PC-3 (cell line): Measurements from ENCODE around the gene NCAPH2. TPM values are rescaled to one million over a fixed set of nuclear protein-coding genes. Genes with fewer than 3 reads are reported as not detected.

Experiments used
- ATAC-seq: fragments of 200-7000 bp; cut with Tn5 transposase; 2 replicates; pipeline ENCODE4 v1.9.1; 2020; ENCODE audit warnings: mild to moderate bottlenecking, moderate library complexity
- BruUV-seq: library from RNA; stranded (reverse); fragments of 400-500 nt; replicated peaks from 2 replicates; lab custom pipeline; 2021; lab: Mats Ljungman, UMichigan
- CTCF ChIA-PET: fragments of 300-600 bp; sonication (Branson Sonifier 250); formaldehyde crosslinking; loops from one replicate; lab custom pipeline; 2022; ENCODE audit warnings: antibody characterized with exemption; lab: Charles Lee
- POLR2A ChIA-PET: fragments of 300-600 bp; sonication (Branson Sonifier 250); formaldehyde crosslinking; loops from one replicate; lab custom pipeline; 2022; ENCODE audit warnings: antibody characterized with exemption; ENCODE audit not compliant: unreplicated experiment; lab: Charles Lee
- DNase-seq: peaks from one replicate; pipeline ENCODE4 v3.0.0-alpha.2; 2015
- H2AFZ ChIP-seq: fragments of 300-600 bp; sonication (generic); 2 replicates; pipeline ENCODE4 v1.6.0; 2016; ENCODE audit warnings: antibody characterized with exemption, low read length
- H3F3A ChIP-seq: fragments of 300-600 bp; sonication (generic); one replicate; pipeline ENCODE4 v1.6.0; 2017; ENCODE audit warnings: antibody characterized with exemption, low read length, control low read depth, mild to moderate bottlenecking; ENCODE audit not compliant: unreplicated experiment
- H3K27ac ChIP-seq: fragments of 300-600 bp; sonication (generic); 2 replicates; pipeline ENCODE4 v1.5.1; 2016; ENCODE audit warnings: mild to moderate bottlenecking, low read length
- H3K27me3 ChIP-seq: fragments of 300-600 bp; sonication (generic); 2 replicates; pipeline ENCODE4 v1.6.1; 2016; ENCODE audit warnings: low read length, mixed read lengths
- H3K36me3 ChIP-seq: fragments of 300-600 bp; sonication (generic); 2 replicates; pipeline ENCODE4 v1.6.1; 2016; ENCODE audit warnings: low read depth, mixed run types, low read length, mixed read lengths
- H3K4me1 ChIP-seq: fragments of 300-600 bp; sonication (generic); 2 replicates; pipeline ENCODE4 v1.5.1; 2016; ENCODE audit warnings: low read length; ENCODE audit not compliant: insufficient read depth
- H3K4me2 ChIP-seq: fragments of 300-600 bp; sonication (generic); 2 replicates; pipeline ENCODE4 v1.6.0; 2016; ENCODE audit warnings: low read length
- H3K4me3 ChIP-seq: fragments of 300-600 bp; sonication (generic); 2 replicates; pipeline ENCODE4 v1.5.1; 2016; ENCODE audit warnings: mild to moderate bottlenecking, low read length, mixed read lengths
- H3K79me2 ChIP-seq: fragments of 300-600 bp; sonication (generic); 2 replicates; pipeline ENCODE4 v1.6.1; 2017; ENCODE audit warnings: low read length, mixed read lengths
- H3K9ac ChIP-seq: fragments of 300-600 bp; sonication (generic); 2 replicates; pipeline ENCODE4 v1.6.0; 2016; ENCODE audit warnings: mild to moderate bottlenecking, low read length
- H3K9me2 ChIP-seq: fragments of 300-600 bp; sonication (generic); replicated peaks from 2 replicates; pipeline ENCODE4 v1.6.1; 2016; ENCODE audit warnings: mixed run types, low read length, mixed read lengths
- H3K9me3 ChIP-seq: fragments of 300-600 bp; sonication (generic); 2 replicates; pipeline ENCODE4 v1.6.1; 2016; ENCODE audit warnings: low read length, mixed read lengths
- H4K20me1 ChIP-seq: fragments of 300-600 bp; sonication (generic); 2 replicates; pipeline ENCODE4 v1.6.1; 2016; ENCODE audit warnings: low read length, mixed read lengths
- EZH2 ChIP-seq: fragments of 300-600 bp; sonication (generic); IDR thresholded peaks from one replicate; pipeline ENCODE4 v1.6.1; 2017; ENCODE audit warnings: antibody characterized with exemption, mild to moderate bottlenecking, low read length; ENCODE audit not compliant: unreplicated experiment
- EZH2phosphoT487 ChIP-seq: fragments of 300-600 bp; sonication (generic); IDR thresholded peaks from 2 replicates; pipeline ENCODE4 v1.6.1; 2018; ENCODE audit warnings: mild to moderate bottlenecking, antibody characterized with exemption, low read length, borderline replicate concordance
- intact Hi-C: fragments of 100-400 bp; cut with micrococcal nuclease; formaldehyde crosslinking; loops from 2 replicates; pipeline ENCODE4 v1.9.0; 2023
- total RNA-seq: library from RNA; depleted of rRNA; stranded (reverse); fragments of >200 nt; gene quantifications from 2 replicates; pipeline ENCODE4 v1.2.3, GENCODE V29; 2014
- TF ChIP-seq, protein P1 (sequence below): fragments of 300-600 bp; sonication (generic); conservative IDR thresholded peaks from 2 replicates; pipeline ENCODE4 v1.5.1; 2017; ENCODE audit warnings: antibody characterized with exemption, low read depth, mild to moderate bottlenecking, low read length

Gene NCAPH2
- total RNA-seq, 1 experiment from 2014 or later = 75.4 TPM

DNA sequence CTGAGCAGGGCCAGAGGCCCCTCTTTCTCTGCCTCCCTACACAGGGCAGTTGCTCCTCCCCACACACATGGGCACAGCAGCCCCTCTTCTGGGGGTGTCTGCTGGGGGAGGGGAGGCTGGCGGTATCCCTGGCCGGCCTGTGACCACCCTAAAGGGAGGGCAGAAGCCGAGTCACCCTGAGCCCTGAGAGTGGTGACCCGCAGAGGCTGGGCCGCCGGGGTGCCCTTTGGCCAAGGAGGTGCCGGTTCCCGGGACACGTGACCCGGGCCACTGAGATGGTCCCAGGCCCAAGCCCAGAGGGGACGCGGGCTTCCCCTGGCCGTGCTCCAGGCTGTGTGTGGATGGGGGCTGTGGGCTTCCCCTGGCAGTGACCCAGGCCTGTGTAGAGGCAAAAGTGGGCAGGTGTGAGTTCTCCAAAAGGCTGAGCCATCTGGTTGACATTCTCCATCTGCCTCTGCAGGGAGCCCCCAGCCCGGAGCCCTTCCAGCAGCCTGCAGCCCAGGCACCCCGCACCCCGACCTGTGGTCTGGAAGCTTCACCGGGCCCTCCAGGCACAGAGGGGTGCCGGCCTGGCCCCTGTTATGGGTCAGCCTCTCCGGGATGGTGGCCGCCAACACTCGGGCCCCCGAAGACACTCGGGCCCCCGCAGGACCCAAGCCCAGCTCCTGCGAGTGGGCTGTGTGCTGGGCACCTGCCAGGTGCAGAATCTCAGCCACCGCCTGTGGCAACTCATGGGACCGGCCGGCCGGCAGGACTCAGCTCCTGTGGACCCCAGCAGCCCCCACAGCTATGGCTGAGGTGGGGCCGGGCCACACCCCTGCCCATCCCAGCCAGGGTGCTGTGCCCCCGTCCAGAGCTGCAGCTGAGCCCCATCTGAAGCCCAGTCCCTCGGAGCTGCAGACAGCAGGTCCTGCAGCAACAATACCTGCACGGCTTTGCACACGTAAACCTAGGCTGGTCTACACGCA lies 25.6 kb upstream of the NCAPH2 start:
- H3K36me3 ChIP-seq = no peaks in the 10 kb centered on the region
- CTCF ChIA-PET = no interaction called here
- H3K27ac ChIP-seq = no peak overlapping the region
- intact Hi-C loops = no loop called here
- H3K4me2 ChIP-seq = peak overlapping the region; percentile 67
- no peak for DNase-seq
- H3K27me3 ChIP-seq = no peaks in the 10 kb centered on the region
- no peaks in the 10 kb centered on the region for H3K79me2 ChIP-seq
- no peak overlapping the region for H3K9ac ChIP-seq
- H3K4me3 ChIP-seq = peak overlapping the region; percentile 59
- POLR2A ChIA-PET = no interaction called here
- H3K9me2 ChIP-seq = no peaks in the 10 kb centered on the region
- no peaks in the 10 kb centered on the region for H3F3A ChIP-seq
- H2AFZ ChIP-seq = peak overlapping the region; percentile 75; the same call in 1 of the 2 replicates
- BruUV-seq = no TSS peak
- TF ChIP-seq EZH2 (no peak), EZH2phosphoT487 (no peak)
- TF ChIP-seq, protein P1, sequence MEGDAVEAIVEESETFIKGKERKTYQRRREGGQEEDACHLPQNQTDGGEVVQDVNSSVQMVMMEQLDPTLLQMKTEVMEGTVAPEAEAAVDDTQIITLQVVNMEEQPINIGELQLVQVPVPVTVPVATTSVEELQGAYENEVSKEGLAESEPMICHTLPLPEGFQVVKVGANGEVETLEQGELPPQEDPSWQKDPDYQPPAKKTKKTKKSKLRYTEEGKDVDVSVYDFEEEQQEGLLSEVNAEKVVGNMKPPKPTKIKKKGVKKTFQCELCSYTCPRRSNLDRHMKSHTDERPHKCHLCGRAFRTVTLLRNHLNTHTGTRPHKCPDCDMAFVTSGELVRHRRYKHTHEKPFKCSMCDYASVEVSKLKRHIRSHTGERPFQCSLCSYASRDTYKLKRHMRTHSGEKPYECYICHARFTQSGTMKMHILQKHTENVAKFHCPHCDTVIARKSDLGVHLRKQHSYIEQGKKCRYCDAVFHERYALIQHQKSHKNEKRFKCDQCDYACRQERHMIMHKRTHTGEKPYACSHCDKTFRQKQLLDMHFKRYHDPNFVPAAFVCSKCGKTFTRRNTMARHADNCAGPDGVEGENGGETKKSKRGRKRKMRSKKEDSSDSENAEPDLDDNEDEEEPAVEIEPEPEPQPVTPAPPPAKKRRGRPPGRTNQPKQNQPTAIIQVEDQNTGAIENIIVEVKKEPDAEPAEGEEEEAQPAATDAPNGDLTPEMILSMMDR = no peak
- no peak for ATAC-seq
- H3K9me3 ChIP-seq = no peaks in the 10 kb centered on the region
- no peaks in the 10 kb centered on the region for H3K4me1 ChIP-seq
- H4K20me1 ChIP-seq = no peaks in the 10 kb centered on the region

DNA sequence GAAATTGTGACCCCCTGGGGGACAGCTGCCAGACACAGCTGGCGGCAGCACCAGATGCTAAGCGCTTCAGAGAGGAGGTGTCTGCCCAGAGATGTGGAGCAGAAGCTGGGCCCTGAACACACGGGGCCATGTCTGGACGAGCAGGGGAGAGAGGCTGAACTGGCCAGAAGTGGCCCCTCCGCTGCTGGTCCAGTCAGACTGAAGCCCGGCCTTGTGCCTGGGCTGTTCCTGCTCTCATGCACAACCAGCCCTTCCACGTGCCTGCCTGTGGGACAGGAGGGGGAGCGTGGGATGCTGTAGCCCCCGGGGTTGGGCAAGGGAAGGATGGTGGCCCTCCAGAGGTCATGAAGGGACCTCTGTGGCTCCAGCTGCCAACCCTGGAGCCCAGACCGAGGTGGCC lies 24.9 kb upstream of the NCAPH2 start:
- H3K79me2 ChIP-seq = no peaks in the 10 kb centered on the region
- H3K27ac ChIP-seq = no peak overlapping the region
- H3K4me3 ChIP-seq = no peak overlapping the region
- H3K9ac ChIP-seq = no peak overlapping the region
- no peak for TF ChIP-seq EZH2phosphoT487
- no peak for TF ChIP-seq EZH2
- TF ChIP-seq, protein P1 = no peak
- no peak for DNase-seq
- H3K36me3 ChIP-seq = no peaks in the 10 kb centered on the region
- no peak overlapping the region for H3K4me2 ChIP-seq
- ATAC-seq = no peak
- intact Hi-C loops = no loop called here
- BruUV-seq = TSS peak; percentile 22
- H3K27me3 ChIP-seq = no peaks in the 10 kb centered on the region
- H4K20me1 ChIP-seq = no peaks in the 10 kb centered on the region
- H2AFZ ChIP-seq = no peak overlapping the region
- no peaks in the 10 kb centered on the region for H3K4me1 ChIP-seq
- H3K9me3 ChIP-seq = no peaks in the 10 kb centered on the region
- no peaks in the 10 kb centered on the region for H3K9me2 ChIP-seq
- ChIA-PET CTCF (no interaction called here), POLR2A (no interaction called here)
- H3F3A ChIP-seq = no peaks in the 10 kb centered on the region

DNA sequence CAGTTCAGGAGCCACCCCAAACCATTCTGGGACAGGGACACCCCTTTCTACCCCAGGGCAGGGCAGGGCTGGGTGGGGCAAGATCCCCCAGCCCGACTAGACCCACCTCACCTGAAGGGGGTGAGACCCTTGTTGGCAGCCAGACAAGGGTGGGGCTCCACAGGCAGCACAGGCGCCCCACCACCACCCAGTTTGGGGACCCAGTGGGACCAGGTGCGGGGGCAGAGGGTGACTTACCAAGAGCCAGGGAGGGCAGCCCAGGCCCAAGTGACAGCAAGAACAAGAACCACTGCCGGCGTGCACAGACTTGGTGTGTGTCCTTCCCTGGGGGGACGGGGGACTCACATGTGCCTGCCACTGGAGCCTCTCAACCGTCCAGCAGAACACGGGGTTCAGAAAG lies 24.5 kb upstream of the NCAPH2 start:
- Histone ChIP-seq H4K20me1 (no peaks in the 10 kb centered on the region), H3K27ac (no peak overlapping the region), H3K4me3 (no peak overlapping the region), H3K36me3 (no peaks in the 10 kb centered on the region), H3K27me3 (no peaks in the 10 kb centered on the region), H3K9me2 (no peaks in the 10 kb centered on the region), H3K4me1 (no peaks in the 10 kb centered on the region), H3K9me3 (no peaks in the 10 kb centered on the region), H3K9ac (no peak overlapping the region), H2AFZ (no peak overlapping the region), H3K79me2 (no peaks in the 10 kb centered on the region), H3F3A (no peaks in the 10 kb centered on the region), H3K4me2 (no peak overlapping the region)
- ATAC-seq (no peak), DNase-seq (no peak)
- BruUV-seq = no TSS peak
- POLR2A ChIA-PET = no interaction called here
- CTCF ChIA-PET = no interaction called here
- TF ChIP-seq EZH2 = no peak
- TF ChIP-seq, protein P1 = no peak
- no peak for TF ChIP-seq EZH2phosphoT487
- intact Hi-C loops = no loop called here
